Astrocyte (in vitro differentiated cells and primary cell): ENCODE measurements around the gene CNKSR3. TPM values are rescaled to one million over a fixed set of nuclear protein-coding genes. Genes with fewer than 3 reads are reported as not detected.
A peak's percentile ranks its signal among the peaks of the same experiment; 100 is the strongest.
"Not testable (repeated sequence)": the region's sequence is repeated elsewhere in the genome, so short reads cannot be mapped to it uniquely, and the experiment has no call there.

Source experiments
- DNase-seq: peaks from one replicate; pipeline ENCODE4 v3.0.0-alpha.2; 2010; ENCODE audit warnings: low read depth
- FAIRE-seq: peaks from 2 replicates; lab custom pipeline; 2011; peaks lifted over from hg19 to GRCh38; lab: Jason Lieb, UNC
- H2AFZ ChIP-seq: 2 replicates; pipeline ENCODE4 v1.6.0; 2012; ENCODE audit warnings: low read depth, low read length, inconsistent platforms
- H3K27ac ChIP-seq: 2 replicates; pipeline ENCODE4 v1.5.1; 2011; ENCODE audit warnings: low read depth, low read length, inconsistent platforms
- H3K27me3 ChIP-seq: 2 replicates; pipeline ENCODE4 v1.6.0; 2011; ENCODE audit warnings: low read length, inconsistent platforms; ENCODE audit not compliant: insufficient read depth
- H3K36me3 ChIP-seq: 2 replicates; pipeline ENCODE4 v1.5.1; 2011; ENCODE audit warnings: low read length, inconsistent platforms; ENCODE audit not compliant: insufficient read depth
- H3K4me1 ChIP-seq: 2 replicates; pipeline ENCODE4 v1.5.1; 2011; ENCODE audit warnings: low read length, inconsistent platforms; ENCODE audit not compliant: insufficient read depth
- H3K4me2 ChIP-seq: 2 replicates; pipeline ENCODE4 v1.6.0; 2012; ENCODE audit warnings: low read length, inconsistent platforms
- H3K4me3 ChIP-seq: 2 replicates; pipeline ENCODE4 v1.5.1; 2011; ENCODE audit warnings: low read depth, mild to moderate bottlenecking, low read length, inconsistent platforms; ENCODE audit not compliant: insufficient read depth
- H3K79me2 ChIP-seq: 2 replicates; pipeline ENCODE4 v1.6.0; 2012; ENCODE audit warnings: mild to moderate bottlenecking, low read length, inconsistent platforms; ENCODE audit not compliant: insufficient read depth
- H3K9ac ChIP-seq: 2 replicates; pipeline ENCODE4 v1.6.0; 2012; ENCODE audit warnings: mild to moderate bottlenecking, low read length, inconsistent platforms
- H3K9me3 ChIP-seq: 2 replicates; pipeline ENCODE4 v1.5.1; 2012; ENCODE audit warnings: low read depth, mild to moderate bottlenecking, low read length, inconsistent platforms; ENCODE audit not compliant: insufficient read depth
- H4K20me1 ChIP-seq: 2 replicates; pipeline ENCODE4 v1.6.0; 2012; ENCODE audit warnings: low read length, inconsistent platforms; ENCODE audit not compliant: insufficient read depth
- H3K27ac Mint-ChIP-seq: one replicate; pipeline ENCODE4 v1.8.0; 2021; ENCODE audit warnings: mild to moderate bottlenecking, mixed read lengths; ENCODE audit not compliant: unreplicated experiment
- H3K27me3 Mint-ChIP-seq: one replicate; pipeline ENCODE4 v1.8.0; 2021; ENCODE audit warnings: low read depth, mixed read lengths; ENCODE audit not compliant: unreplicated experiment
- H3K36me3 Mint-ChIP-seq: one replicate; pipeline ENCODE4 v1.8.0; 2021; ENCODE audit warnings: low read depth, mixed read lengths; ENCODE audit not compliant: unreplicated experiment
- H3K4me1 Mint-ChIP-seq: one replicate; pipeline ENCODE4 v1.8.0; 2021; ENCODE audit warnings: low read depth, mixed read lengths; ENCODE audit not compliant: unreplicated experiment
- H3K4me3 Mint-ChIP-seq: one replicate; pipeline ENCODE4 v1.8.0; 2021; ENCODE audit warnings: mild to moderate bottlenecking, moderate library complexity, mixed read lengths; ENCODE audit not compliant: unreplicated experiment
- H3K9me3 Mint-ChIP-seq: one replicate; pipeline ENCODE4 v1.8.0; 2021; ENCODE audit warnings: mild to moderate bottlenecking, mixed read lengths; ENCODE audit not compliant: unreplicated experiment
- EZH2 ChIP-seq: IDR thresholded peaks from 2 replicates; pipeline ENCODE4 v1.6.1; 2012; ENCODE audit warnings: mild to moderate bottlenecking, low read length, inconsistent platforms; ENCODE audit not compliant: insufficient read depth
- total RNA-seq: library from RNA; stranded (reverse); gene quantifications from 2 replicates; pipeline ENCODE4 v1.2.1, GENCODE V29; 2021
- TF ChIP-seq, protein P1 (sequence below): IDR thresholded peaks from 2 replicates; pipeline ENCODE4 v1.5.1; 2011; ENCODE audit warnings: low read depth, mild to moderate bottlenecking, inconsistent platforms, low read length, moderate library complexity; ENCODE audit not compliant: insufficient read depth

The CNKSR3 gene
- total RNA-seq, 1 donor from 2014 or later: 11.1 TPM

DNA sequence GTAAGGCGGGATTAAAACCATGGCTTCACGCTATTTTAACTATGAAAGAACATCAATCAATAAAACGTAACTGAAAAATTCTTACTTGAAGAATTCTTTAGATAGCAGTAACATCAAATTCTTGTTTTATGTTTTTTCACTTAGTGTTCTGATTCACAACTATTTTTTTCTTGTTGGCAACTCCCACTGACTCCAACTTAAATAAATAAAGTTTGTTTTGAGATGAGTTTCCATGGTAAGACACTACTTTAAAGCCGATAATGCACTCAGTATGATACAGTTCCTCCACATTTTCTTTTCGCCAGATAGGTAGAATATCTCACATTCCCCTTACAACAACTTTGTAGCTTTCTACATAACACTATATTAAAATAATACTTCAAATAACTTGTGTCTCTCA lies 33.1 kb upstream of the CNKSR3 start:
- Histone ChIP-seq H3K27me3 (no peaks in the 10 kb centered on the region), H3K79me2 (no peaks in the 10 kb centered on the region), H3K4me1 (peaks cover 7% of the 10 kb centered on the region), H3K36me3 (no peaks in the 10 kb centered on the region), H2AFZ (no peak overlapping the region), H3K27ac (no peak overlapping the region), H3K9ac (no peak overlapping the region), H3K4me3 (no peak overlapping the region), H3K4me2 (no peak overlapping the region), H3K9me3 (no peaks in the 10 kb centered on the region), H4K20me1 (no peaks in the 10 kb centered on the region)
- peak; percentile 10 for DNase-seq
- Mint-ChIP-seq H3K36me3 (no peaks in the 10 kb centered on the region), H3K27me3 (no peaks in the 10 kb centered on the region), H3K9me3 (no peaks in the 10 kb centered on the region), H3K4me1 (no peaks in the 10 kb centered on the region), H3K4me3 (no peak overlapping the region), H3K27ac (no peak overlapping the region)
- TF ChIP-seq, protein P1, sequence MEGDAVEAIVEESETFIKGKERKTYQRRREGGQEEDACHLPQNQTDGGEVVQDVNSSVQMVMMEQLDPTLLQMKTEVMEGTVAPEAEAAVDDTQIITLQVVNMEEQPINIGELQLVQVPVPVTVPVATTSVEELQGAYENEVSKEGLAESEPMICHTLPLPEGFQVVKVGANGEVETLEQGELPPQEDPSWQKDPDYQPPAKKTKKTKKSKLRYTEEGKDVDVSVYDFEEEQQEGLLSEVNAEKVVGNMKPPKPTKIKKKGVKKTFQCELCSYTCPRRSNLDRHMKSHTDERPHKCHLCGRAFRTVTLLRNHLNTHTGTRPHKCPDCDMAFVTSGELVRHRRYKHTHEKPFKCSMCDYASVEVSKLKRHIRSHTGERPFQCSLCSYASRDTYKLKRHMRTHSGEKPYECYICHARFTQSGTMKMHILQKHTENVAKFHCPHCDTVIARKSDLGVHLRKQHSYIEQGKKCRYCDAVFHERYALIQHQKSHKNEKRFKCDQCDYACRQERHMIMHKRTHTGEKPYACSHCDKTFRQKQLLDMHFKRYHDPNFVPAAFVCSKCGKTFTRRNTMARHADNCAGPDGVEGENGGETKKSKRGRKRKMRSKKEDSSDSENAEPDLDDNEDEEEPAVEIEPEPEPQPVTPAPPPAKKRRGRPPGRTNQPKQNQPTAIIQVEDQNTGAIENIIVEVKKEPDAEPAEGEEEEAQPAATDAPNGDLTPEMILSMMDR: no peak
- TF ChIP-seq EZH2: no peak
- no peak for FAIRE-seq

DNA sequence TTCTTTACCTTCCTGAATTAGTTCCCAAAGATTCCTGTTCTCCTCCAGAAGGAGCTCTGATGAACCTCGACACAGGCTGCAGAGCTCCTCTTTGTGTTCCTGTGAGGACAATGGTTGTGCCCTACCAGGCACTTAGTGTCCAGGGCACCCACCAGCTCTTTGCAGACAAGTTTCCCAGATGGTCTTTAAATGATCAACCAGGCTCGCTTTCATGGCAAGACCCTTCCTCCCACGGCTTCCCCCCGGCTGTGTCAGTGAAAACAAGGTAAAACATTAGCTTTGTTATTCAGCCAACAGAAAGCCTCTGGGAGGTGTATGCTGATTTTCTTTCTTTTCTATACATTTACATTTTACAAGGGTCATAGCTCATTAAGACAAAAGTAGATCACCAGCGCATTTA lies 32.3 kb upstream of the CNKSR3 start:
- no peaks in the 10 kb centered on the region for H3K27me3 Mint-ChIP-seq
- H3K9me3 ChIP-seq: no peaks in the 10 kb centered on the region
- no peaks in the 10 kb centered on the region for H3K36me3 ChIP-seq
- H3K27me3 ChIP-seq: no peaks in the 10 kb centered on the region
- no peaks in the 10 kb centered on the region for H3K9me3 Mint-ChIP-seq
- TF ChIP-seq EZH2: no peak
- TF ChIP-seq, protein P1: no peak
- no peak overlapping the region for H3K4me3 ChIP-seq
- no peak overlapping the region for H3K4me2 ChIP-seq
- H2AFZ ChIP-seq: no peak overlapping the region
- no peak overlapping the region for H3K4me3 Mint-ChIP-seq
- H3K4me1 Mint-ChIP-seq: no peaks in the 10 kb centered on the region
- no peaks in the 10 kb centered on the region for H3K4me1 ChIP-seq
- H3K79me2 ChIP-seq: no peaks in the 10 kb centered on the region
- H3K9ac ChIP-seq: no peak overlapping the region
- DNase-seq: no peak
- no peaks in the 10 kb centered on the region for H4K20me1 ChIP-seq
- FAIRE-seq: no peak
- no peak overlapping the region for H3K27ac Mint-ChIP-seq
- H3K36me3 Mint-ChIP-seq: no peaks in the 10 kb centered on the region
- no peak overlapping the region for H3K27ac ChIP-seq

DNA sequence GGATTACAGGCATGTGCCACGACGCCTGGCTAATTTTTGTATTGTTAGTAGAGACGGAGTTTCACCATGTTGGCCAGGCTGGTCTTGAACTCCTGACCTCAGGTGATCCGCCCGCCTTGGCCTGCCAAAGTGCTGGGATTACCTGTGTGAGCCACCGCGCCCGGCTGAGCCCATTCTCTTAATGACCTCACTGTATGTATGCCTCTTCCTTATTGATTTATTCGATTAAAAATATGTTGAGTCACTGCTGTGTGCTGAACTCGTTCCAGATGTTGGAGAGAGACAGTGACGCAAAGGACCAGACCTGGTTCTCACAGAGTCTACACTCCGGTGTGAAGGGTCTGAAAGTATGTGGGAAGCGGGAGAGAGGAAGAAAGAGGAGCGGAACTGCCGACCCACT lies 31.4 kb upstream of the CNKSR3 start:
- not testable (repeated sequence) for H3K4me1 ChIP-seq, H3K9ac ChIP-seq, H3K4me2 ChIP-seq, H3K9me3 ChIP-seq, H3K36me3 ChIP-seq, DNase-seq, H3K4me1 Mint-ChIP-seq, H3K27ac ChIP-seq, H3K79me2 ChIP-seq, H3K9me3 Mint-ChIP-seq, FAIRE-seq, H3K27me3 ChIP-seq, H3K4me3 ChIP-seq, H3K27ac Mint-ChIP-seq, H2AFZ ChIP-seq, H4K20me1 ChIP-seq, H3K4me3 Mint-ChIP-seq, H3K36me3 Mint-ChIP-seq, H3K27me3 Mint-ChIP-seq
